LNCAP (cell line): Measurements from ENCODE around the gene ORC3.

Source experiments
- CTCF ChIP-seq: fragments of 450-650 bp; IDR thresholded peaks from 2 replicates; pipeline ENCODE4 v1.5.1; 2017; ENCODE audit warnings: mild to moderate bottlenecking

Gene ORC3

GRCh38 chr6:87700397-87701343 is 110.7 kb downstream of the ORC3 start:
- TF ChIP-seq CTCF = no peak

- no peak for TF ChIP-seq CTCF
Observed at GRCh38 chr6:87701344-87701675, 111.4 kb downstream of the ORC3 start.

GRCh38 chr6:87701676-87702588 is 112.0 kb downstream of the ORC3 start, which contains the start of gene AKIRIN2:
TSS of gene AKIRIN2 (minus strand) at chr6:87702233. CDS start at chr6:87701684, 549 bp downstream.
- no peak for TF ChIP-seq CTCF

DNA sequence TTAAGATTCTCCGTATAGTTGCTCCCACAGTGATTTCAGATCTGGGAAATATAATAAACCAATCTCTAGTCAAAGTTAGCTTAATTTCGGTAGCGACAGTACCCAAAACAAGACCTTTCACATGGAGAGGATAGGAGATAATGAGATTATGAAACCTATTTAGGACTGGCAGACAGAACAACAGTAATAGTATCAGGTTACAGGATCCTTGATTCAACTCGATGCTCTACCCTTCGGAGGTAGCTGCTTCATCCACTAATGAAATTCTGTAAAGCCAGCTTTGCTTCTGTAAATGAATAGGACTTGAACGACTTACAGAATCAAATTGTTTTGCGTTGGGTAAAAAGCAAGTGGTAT is 112.6 kb downstream of the ORC3 start:
- no peak for TF ChIP-seq CTCF

DNA sequence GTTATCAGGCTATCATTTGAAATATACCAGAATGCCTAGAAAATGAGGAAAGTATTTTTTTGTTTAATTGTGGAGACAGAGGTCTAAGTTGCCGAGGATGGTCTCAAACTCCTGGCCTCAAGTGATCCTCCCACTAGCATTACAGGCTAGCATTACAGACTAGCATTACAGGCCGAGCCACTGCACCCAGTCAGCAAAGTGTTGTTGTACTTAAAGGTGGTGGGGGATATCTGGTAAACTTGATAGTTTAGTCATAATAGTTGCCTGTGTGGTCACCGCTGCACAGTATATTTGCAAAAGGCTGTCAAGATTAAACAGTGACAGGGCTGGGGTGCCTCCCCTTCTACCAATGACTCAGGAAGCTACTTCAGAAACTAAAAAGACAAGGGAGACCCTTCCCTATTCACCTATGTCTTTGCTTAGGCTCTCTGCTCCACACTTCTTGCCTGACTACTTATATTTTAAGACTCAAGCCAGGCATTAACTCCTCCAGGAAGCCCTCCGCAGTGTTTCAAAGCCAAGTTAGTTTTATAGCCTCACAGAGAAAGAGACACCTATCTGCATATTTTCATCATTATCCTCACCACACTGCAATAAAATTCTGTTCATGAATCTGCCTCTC is 115.2 kb downstream of the ORC3 start:
- TF ChIP-seq CTCF = no peak

DNA sequence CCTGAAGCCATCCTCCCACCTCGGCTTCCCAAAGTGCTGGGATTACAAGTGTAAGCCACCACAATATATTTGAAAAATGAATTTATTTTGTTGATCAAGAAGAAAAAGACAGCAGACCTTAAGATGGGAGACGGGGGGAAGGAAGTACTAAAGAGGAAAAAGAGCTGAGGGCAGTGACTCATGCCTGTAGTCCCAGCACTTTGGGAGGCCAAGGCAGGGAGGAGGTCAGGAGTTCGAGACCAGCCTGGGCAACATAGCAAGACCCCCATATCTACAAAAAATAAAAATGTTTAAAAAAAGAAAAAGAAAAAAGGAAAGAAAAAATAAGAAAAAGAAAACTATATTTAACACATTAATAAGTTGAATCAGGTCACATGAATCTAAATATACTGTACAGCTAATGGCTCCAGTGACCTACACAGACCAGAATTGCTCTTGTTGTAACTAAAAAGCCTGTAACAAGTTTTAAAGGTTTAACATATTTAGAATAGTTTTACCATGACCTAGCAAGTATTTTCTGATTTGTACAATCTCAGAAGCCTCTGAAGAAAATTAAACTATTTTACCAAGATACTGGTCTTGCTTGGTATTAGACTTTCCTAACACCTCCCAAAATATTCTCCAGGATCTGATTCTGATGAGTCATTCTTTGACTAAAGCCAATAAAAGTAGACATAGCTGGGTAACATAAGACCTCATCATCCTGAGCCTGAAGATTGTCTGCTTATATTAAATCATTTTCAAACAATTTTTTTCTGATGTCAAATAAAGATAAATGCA is 116.4 kb downstream of the ORC3 start:
- TF ChIP-seq CTCF = no peak

- TF ChIP-seq CTCF = no peak
Observed at GRCh38 chr6:87710090-87710489, 120.2 kb downstream of the ORC3 start.
